ENCODE data around the gene ARHGEF38.
"Not testable (repeated sequence)": the region's sequence is repeated elsewhere in the genome, so short reads cannot be mapped to it uniquely, and the experiment has no call there.

ARHGEF38 gene

GRCh38 chr4:105607876-105608275, 55.5 kb downstream of the ARHGEF38 start:
- Histone ChIP-seq H3K9ac (ENCODE audit: low read length) (no peak overlapping the region), H3K4me3 (ENCODE audit: low read depth, low read length, poor library complexity, severe bottlenecking) (no peak overlapping the region), H4K20me1 (ENCODE audit: insufficient read depth, low read length) (no peaks in the 10 kb centered on the region), H3K27me3 (ENCODE audit: insufficient read depth, low read length) (no peaks in the 10 kb centered on the region), H3K27ac (ENCODE audit: low read depth, low read length, poor library complexity, severe bottlenecking) (no peak overlapping the region), H3K79me2 (ENCODE audit: insufficient read depth, low read length) (no peaks in the 10 kb centered on the region), H3K9me3 (ENCODE audit: low read length) (peaks cover 5% of the 10 kb centered on the region; the same call in 1 of the 2 replicates), H3K4me2 (ENCODE audit: low read length) (no peak overlapping the region), H3K36me3 (ENCODE audit: insufficient read depth, low read length) (no peaks in the 10 kb centered on the region), H2AFZ (ENCODE audit: low read length) (no peak overlapping the region), H3K4me1 (ENCODE audit: insufficient read depth, low read length, severe bottlenecking) (no peaks in the 10 kb centered on the region), H3F3A (ENCODE audit: insufficient read depth, low read length) (no peaks in the 10 kb centered on the region), H3K9me2 (ENCODE audit: low read depth, low read length) (no peaks in the 10 kb centered on the region)
- TF ChIP-seq EZH2 (IDR thresholded peaks at IDR 0.05; ENCODE audit: borderline replicate concordance, low read length) (no peak), CTCF (IDR thresholded peaks at IDR 0.05; ENCODE audit: low read length) (no peak)

- not testable (repeated sequence) for H3K9me2 ChIP-seq (ENCODE audit: low read depth, low read length); H3K27me3 ChIP-seq (ENCODE audit: insufficient read depth, low read length); H3K9me3 ChIP-seq (ENCODE audit: low read length); H3K4me1 ChIP-seq (ENCODE audit: insufficient read depth, low read length, severe bottlenecking); H3K9ac ChIP-seq (ENCODE audit: low read length); H3K4me3 ChIP-seq (ENCODE audit: low read depth, low read length, poor library complexity, severe bottlenecking); H3K36me3 ChIP-seq (ENCODE audit: insufficient read depth, low read length); H3K79me2 ChIP-seq (ENCODE audit: insufficient read depth, low read length); H3K4me2 ChIP-seq (ENCODE audit: low read length); H4K20me1 ChIP-seq (ENCODE audit: insufficient read depth, low read length); H2AFZ ChIP-seq (ENCODE audit: low read length); H3F3A ChIP-seq (ENCODE audit: insufficient read depth, low read length); H3K27ac ChIP-seq (ENCODE audit: low read depth, low read length, poor library complexity, severe bottlenecking)
Observed at GRCh38 chr4:105609819-105610218, 57.4 kb downstream of the ARHGEF38 start.

GRCh38 chr4:105613306-105613705, 60.9 kb downstream of the ARHGEF38 start:
- no peaks in the 10 kb centered on the region for H3K79me2 ChIP-seq (ENCODE audit: insufficient read depth, low read length)
- no peaks in the 10 kb centered on the region for H3K9me2 ChIP-seq (ENCODE audit: low read depth, low read length)
- H3F3A ChIP-seq (ENCODE audit: insufficient read depth, low read length): no peaks in the 10 kb centered on the region
- TF ChIP-seq EZH2 (IDR thresholded peaks at IDR 0.05; ENCODE audit: borderline replicate concordance, low read length) (no peak), CTCF (IDR thresholded peaks at IDR 0.05; ENCODE audit: low read length) (no peak)
- H3K27me3 ChIP-seq (ENCODE audit: insufficient read depth, low read length): no peaks in the 10 kb centered on the region
- no peak overlapping the region for H2AFZ ChIP-seq (ENCODE audit: low read length)
- no peak overlapping the region for H3K27ac ChIP-seq (ENCODE audit: low read depth, low read length, poor library complexity, severe bottlenecking)
- peaks cover under 1% of the 10 kb centered on the region for H3K4me1 ChIP-seq (ENCODE audit: insufficient read depth, low read length, severe bottlenecking)
- H3K4me2 ChIP-seq (ENCODE audit: low read length): no peak overlapping the region
- no peak overlapping the region for H3K9ac ChIP-seq (ENCODE audit: low read length)
- peaks cover 5% of the 10 kb centered on the region; the same call in 1 of the 2 replicates for H3K9me3 ChIP-seq (ENCODE audit: low read length)
- no peaks in the 10 kb centered on the region for H3K36me3 ChIP-seq (ENCODE audit: insufficient read depth, low read length)
- H4K20me1 ChIP-seq (ENCODE audit: insufficient read depth, low read length): no peaks in the 10 kb centered on the region
- H3K4me3 ChIP-seq (ENCODE audit: low read depth, low read length, poor library complexity, severe bottlenecking): no peak overlapping the region

- H3K9ac ChIP-seq (ENCODE audit: low read length): no peak overlapping the region
- no peaks in the 10 kb centered on the region for H3K36me3 ChIP-seq (ENCODE audit: insufficient read depth, low read length)
- H3F3A ChIP-seq (ENCODE audit: insufficient read depth, low read length): no peaks in the 10 kb centered on the region
- no peaks in the 10 kb centered on the region for H3K9me2 ChIP-seq (ENCODE audit: low read depth, low read length)
- H3K27me3 ChIP-seq (ENCODE audit: insufficient read depth, low read length): no peaks in the 10 kb centered on the region
- TF ChIP-seq CTCF (IDR thresholded peaks at IDR 0.05; ENCODE audit: low read length) (no peak), EZH2 (IDR thresholded peaks at IDR 0.05; ENCODE audit: borderline replicate concordance, low read length) (no peak)
- no peaks in the 10 kb centered on the region for H3K9me3 ChIP-seq (ENCODE audit: low read length)
- no peaks in the 10 kb centered on the region for H3K79me2 ChIP-seq (ENCODE audit: insufficient read depth, low read length)
- no peak overlapping the region for H3K4me2 ChIP-seq (ENCODE audit: low read length)
- H3K4me3 ChIP-seq (ENCODE audit: low read depth, low read length, poor library complexity, severe bottlenecking): no peak overlapping the region
- H4K20me1 ChIP-seq (ENCODE audit: insufficient read depth, low read length): no peaks in the 10 kb centered on the region
- peaks cover 14% of the 10 kb centered on the region for H3K4me1 ChIP-seq (ENCODE audit: insufficient read depth, low read length, severe bottlenecking)
- peak overlapping the region; percentile 33 for H3K27ac ChIP-seq (ENCODE audit: low read depth, low read length, poor library complexity, severe bottlenecking)
- H2AFZ ChIP-seq (ENCODE audit: low read length): no peak overlapping the region
Observed at GRCh38 chr4:105619188-105619931, 66.9 kb downstream of the ARHGEF38 start.

Measured in OCI-LY1 (cell line).